ENCODE data around the gene SLC8A2. TPM values are rescaled to one million over a fixed set of nuclear protein-coding genes. Genes with fewer than 3 reads are reported as not detected.

Gene SLC8A2
- total RNA-seq (ENCODE audit: low replicate concordance): not detected in 2 replicates

- no peak within 1 kb of the TSS for H3K4me3 ChIP-seq (ENCODE audit: low read depth, low read length)
- TF ChIP-seq CTCF (IDR thresholded peaks at IDR 0.05; ENCODE audit: insufficient read depth, low read length): no peak
- peak; percentile 73 for DNase-seq (ENCODE audit: low read depth)
These were observed at the start of gene SLC8A2 for GRCh38 chr19:47471733-47472457. Gene SLC8A2 (minus strand): TSS chr19:47471893. CDS start chr19:47466403, 5,490 bp downstream.

GRCh38 chr19:47520839-47521238 is 49.1 kb upstream of the SLC8A2 start:
- TF ChIP-seq CTCF (IDR thresholded peaks at IDR 0.05; ENCODE audit: insufficient read depth, low read length): no peak
- no peak overlapping the region for H3K4me3 ChIP-seq (ENCODE audit: low read depth, low read length)
- no peak for DNase-seq (ENCODE audit: low read depth)

GRCh38 chr19:47520343-47520806 is 48.7 kb upstream of the SLC8A2 start:
- DNase-seq (ENCODE audit: low read depth): no peak
- no peak for TF ChIP-seq CTCF (IDR thresholded peaks at IDR 0.05; ENCODE audit: insufficient read depth, low read length)
- H3K4me3 ChIP-seq (ENCODE audit: low read depth, low read length): no peak overlapping the region

GRCh38 chr19:47518854-47519253 is 47.2 kb upstream of the SLC8A2 start:
- no peak for TF ChIP-seq CTCF (IDR thresholded peaks at IDR 0.05; ENCODE audit: insufficient read depth, low read length)
- no peak overlapping the region for H3K4me3 ChIP-seq (ENCODE audit: low read depth, low read length)
- no peak for DNase-seq (ENCODE audit: low read depth)

- no peak for TF ChIP-seq CTCF (IDR thresholded peaks at IDR 0.05; ENCODE audit: insufficient read depth, low read length)
- no peak overlapping the region for H3K4me3 ChIP-seq (ENCODE audit: low read depth, low read length)
- no peak for DNase-seq (ENCODE audit: low read depth)
These were observed 46.4 kb upstream of the SLC8A2 start for GRCh38 chr19:47518139-47518538.

GRCh38 chr19:47514869-47515588 is 43.3 kb upstream of the SLC8A2 start, which contains the start of gene NAPA:
Gene NAPA (minus strand): TSS chr19:47515063. CDS start chr19:47514940, 123 bp downstream.
- no peak for TF ChIP-seq CTCF (IDR thresholded peaks at IDR 0.05; ENCODE audit: insufficient read depth, low read length)
- peak within 1 kb of the TSS; percentile 99 for H3K4me3 ChIP-seq (ENCODE audit: low read depth, low read length)
- peak; percentile 100 for DNase-seq (ENCODE audit: low read depth)
